ENCODE data around the gene GTF3C1.

GRCh38 chr16:27549464-27549745, 308 bp downstream of the GTF3C1 start:
- TF ChIP-seq CTCF (IDR thresholded peaks at IDR 0.05) (no peak), POLR2A (IDR thresholded peaks at IDR 0.05) (no peak)

Measured in uterus (tissue), 2 donors.